GM12865 (cell line): ENCODE measurements around the gene RIPK3.
"Not testable (repeated sequence)": the region's sequence is repeated elsewhere in the genome, so short reads cannot be mapped to it uniquely, and the experiment has no call there.

ENCODE experiments used
- DNase-seq: peaks from one replicate; pipeline ENCODE4 v3.0.0; 2010; ENCODE audit warnings: low read depth
- H3K4me3 ChIP-seq: 2 replicates; pipeline ENCODE4 v1.5.1; 2011; ENCODE audit warnings: mild to moderate bottlenecking, low read depth, low read length, control low read depth
- TF ChIP-seq, protein P1 (sequence below): IDR thresholded peaks from 2 replicates; pipeline ENCODE4 v1.5.1; 2011; ENCODE audit warnings: low read length, control low read depth, low read depth, inconsistent platforms; ENCODE audit not compliant: insufficient read depth; ENCODE audit errors: missing control alignments

Gene RIPK3

DNA sequence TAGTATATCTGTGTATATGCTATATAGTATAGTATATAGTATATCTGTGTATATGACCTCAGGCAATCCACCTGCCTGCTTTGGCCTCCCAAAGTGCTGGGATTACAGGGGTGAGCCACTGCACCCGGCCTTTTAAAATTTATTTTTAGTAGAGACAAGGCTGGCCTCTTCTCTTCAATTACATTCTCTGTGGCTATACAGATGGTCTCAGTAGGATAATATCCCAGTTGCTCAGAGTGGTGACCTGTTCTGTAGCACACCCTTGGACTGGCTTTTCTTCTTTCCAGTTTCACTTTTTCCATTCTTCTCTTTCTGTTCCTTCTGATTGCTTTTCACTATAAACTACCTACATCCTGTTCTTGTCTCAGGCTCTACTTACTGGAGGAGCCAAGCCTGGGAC is 25.1 kb upstream of the RIPK3 start:
- no peak overlapping the region for H3K4me3 ChIP-seq
- DNase-seq = no peak
- TF ChIP-seq, protein P1, sequence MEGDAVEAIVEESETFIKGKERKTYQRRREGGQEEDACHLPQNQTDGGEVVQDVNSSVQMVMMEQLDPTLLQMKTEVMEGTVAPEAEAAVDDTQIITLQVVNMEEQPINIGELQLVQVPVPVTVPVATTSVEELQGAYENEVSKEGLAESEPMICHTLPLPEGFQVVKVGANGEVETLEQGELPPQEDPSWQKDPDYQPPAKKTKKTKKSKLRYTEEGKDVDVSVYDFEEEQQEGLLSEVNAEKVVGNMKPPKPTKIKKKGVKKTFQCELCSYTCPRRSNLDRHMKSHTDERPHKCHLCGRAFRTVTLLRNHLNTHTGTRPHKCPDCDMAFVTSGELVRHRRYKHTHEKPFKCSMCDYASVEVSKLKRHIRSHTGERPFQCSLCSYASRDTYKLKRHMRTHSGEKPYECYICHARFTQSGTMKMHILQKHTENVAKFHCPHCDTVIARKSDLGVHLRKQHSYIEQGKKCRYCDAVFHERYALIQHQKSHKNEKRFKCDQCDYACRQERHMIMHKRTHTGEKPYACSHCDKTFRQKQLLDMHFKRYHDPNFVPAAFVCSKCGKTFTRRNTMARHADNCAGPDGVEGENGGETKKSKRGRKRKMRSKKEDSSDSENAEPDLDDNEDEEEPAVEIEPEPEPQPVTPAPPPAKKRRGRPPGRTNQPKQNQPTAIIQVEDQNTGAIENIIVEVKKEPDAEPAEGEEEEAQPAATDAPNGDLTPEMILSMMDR = no peak

DNA sequence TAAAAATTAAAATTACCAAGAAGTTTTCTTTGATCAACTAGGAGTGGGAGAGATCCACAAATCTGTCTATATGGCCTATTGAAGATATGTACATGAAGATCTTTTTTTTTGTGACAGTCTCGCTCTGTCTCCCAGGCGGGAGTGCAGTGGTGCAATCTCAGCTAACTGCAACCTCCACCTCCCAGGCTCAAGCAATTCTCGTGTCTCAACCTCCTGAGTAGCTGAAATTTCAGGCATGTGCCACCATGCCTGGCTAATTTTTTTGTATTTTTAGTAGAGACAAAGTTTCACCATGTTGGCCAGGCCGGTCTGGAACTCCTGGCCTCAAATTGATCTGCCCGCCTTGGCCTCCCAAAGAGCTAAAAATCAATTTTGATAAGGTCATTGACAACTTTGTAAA is 23.6 kb upstream of the RIPK3 start:
- TF ChIP-seq, protein P1 = no peak

DNA sequence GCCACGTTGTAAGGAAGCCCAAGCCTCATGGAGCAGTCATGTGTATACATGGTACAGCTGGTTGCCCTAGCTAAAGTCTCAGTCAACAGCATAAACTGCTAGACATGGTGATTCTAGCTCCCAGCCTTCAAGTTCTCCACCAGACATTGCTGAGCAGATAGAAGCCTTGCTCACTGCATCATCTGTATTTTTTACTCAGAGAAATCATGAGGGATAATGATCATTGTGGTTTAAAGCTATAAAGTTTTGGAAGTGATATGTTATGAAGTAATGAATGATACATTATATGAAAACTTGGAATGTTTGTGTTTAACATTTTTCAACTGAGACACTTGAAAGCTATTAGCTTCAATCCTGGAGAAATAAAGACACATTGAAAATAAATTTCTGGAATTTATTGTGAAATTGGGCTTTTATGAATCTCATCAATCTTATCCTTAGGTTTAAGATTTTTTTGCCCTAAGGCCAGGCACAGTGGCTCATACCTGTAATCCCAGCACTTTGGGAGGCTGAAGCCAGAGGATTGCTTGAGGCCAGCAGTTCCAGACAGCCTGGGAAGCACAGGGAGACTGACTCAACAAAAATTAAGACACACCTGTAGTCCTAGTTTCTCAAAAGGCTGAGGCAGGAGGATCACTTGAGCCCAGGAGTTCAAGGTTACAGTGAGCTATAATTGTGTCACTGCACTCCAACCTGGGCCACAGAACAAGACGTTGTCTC is 22.6 kb upstream of the RIPK3 start:
- H3K4me3 ChIP-seq = no peak overlapping the region
- no peak for DNase-seq
- TF ChIP-seq, protein P1 = no peak

More for the DNA sequence above, 23.6 kb upstream of the RIPK3 start:
- no peak overlapping the region for H3K4me3 ChIP-seq
- no peak for DNase-seq

DNA sequence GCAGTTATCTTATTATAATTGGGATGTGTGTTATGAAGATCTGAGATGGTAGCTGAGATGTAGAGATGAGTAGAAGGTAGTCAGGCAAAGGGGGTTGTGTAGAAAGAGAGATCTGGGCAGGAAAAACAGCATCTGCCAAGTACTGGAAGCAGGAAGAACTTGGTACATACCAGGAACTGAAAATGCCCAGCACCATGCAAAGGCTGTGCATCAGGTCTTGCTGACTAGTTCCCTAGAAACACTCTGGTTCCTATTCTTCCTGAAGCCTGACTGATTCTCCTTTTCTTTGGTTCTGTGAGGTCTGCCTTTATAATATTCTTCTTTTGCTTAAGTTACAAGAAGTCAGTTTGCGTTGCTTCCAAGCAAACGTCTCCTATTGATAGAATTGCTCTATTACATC is 21.5 kb upstream of the RIPK3 start:
- TF ChIP-seq, protein P1 = no peak
- no peak overlapping the region for H3K4me3 ChIP-seq
- no peak for DNase-seq

DNA sequence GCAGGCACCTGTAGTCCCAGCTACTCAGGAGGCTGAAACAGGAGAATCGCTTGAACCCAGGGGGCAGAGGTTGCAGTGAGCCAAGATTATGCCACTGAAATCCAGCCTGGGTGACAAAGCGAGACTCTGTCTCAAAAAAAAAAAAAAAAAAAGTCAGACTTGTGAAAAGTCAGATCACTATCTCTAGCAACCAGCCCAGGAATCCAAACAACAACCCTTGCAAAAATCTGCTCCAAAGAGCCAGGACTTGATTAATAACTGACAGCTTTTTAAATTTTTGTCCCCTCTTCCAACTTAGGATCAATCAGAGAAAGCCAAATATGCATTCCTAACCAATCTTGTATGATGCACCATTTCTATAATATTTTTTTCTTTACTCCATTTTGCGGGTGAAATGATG is 20.5 kb upstream of the RIPK3 start:
- TF ChIP-seq, protein P1 = no peak
- no peak overlapping the region for H3K4me3 ChIP-seq
- DNase-seq = no peak

DNA sequence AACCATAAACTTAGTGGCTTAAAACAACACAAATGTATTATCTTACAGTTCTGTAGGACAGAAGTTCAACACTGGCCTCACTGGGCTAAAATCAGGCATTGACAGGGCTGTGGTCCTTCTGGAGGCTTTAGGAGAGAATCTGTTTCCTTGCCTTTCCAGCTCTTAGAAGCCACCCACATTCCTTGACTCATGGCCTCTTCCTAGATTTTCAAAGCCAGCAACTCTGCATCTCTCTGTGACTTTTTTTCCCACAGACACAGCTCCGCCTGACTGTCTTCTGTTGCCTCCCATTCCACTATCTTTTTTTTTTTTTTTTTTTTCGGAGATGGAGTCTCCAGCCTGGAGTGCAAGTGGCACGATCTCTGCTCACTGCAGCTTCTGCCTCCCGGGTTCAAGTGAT is 16.4 kb upstream of the RIPK3 start:
- no peak for DNase-seq
- no peak overlapping the region for H3K4me3 ChIP-seq
- TF ChIP-seq, protein P1 = no peak

DNA sequence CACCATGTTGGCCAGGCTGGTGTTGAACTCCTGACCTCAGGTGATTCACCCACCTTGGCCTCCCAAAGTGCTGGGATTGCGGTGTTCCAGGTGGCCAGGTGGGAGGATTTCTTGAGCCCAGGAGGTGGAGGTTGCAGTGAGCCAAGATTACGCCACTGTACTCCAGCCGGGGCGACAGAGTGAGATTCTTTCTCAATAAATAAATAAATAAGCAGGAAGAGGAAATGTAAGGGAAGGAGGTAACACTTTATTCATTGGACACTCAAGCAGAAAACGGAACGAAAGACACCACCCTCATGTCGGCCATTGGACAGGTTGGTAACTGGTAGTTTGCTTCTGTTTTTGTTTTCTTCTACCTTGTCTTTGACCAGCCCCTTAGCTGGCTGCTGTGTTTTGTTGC is 15.2 kb upstream of the RIPK3 start:
- H3K4me3 ChIP-seq = no peak overlapping the region
- DNase-seq = no peak
- TF ChIP-seq, protein P1 = no peak

DNA sequence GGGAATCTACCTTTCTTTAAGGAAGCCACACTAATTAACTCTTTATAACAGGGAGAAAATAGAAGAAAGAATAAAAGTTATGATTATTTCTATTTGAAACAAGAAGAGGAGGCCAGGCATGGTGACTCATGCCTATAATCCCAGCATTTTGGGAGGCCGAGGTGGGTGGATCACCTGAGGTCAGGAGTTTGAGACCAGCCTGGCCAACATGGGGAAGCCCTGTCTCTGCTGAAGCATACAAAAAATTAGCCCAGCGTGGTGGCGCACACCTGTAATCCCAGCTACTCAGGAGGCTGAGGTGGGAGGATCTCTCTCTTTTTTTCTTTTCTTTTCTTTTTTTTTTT is 14.7 kb upstream of the RIPK3 start:
- DNase-seq, H3K4me3 ChIP-seq: not testable (repeated sequence)
